WERI-Rb-1 (cell line): ENCODE results near the gene GJA10.

Experiments used
- DNase-seq: peaks from one replicate; pipeline ENCODE4 v3.0.0-alpha.2; 2020
- H3K27ac ChIP-seq: fragments of 250-450 bp; sonication (Bioruptor Pico); 2 replicates; pipeline ENCODE4 v1.5.1; 2020; ENCODE audit warnings: mild to moderate bottlenecking, moderate library complexity
- H3K27me3 ChIP-seq: fragments of 250-450 bp; sonication (Bioruptor Pico); 2 replicates; pipeline ENCODE4 v1.5.1; 2021; ENCODE audit warnings: mild to moderate bottlenecking, low read depth, moderate library complexity; ENCODE audit not compliant: insufficient read depth, severe bottlenecking
- H3K36me3 ChIP-seq: fragments of 250-450 bp; sonication (Bioruptor Pico); 2 replicates; pipeline ENCODE4 v1.5.1; 2020; ENCODE audit warnings: mild to moderate bottlenecking, moderate library complexity
- H3K4me3 ChIP-seq: 2 replicates; pipeline ENCODE4 v1.5.1; 2011; ENCODE audit warnings: low read depth, mild to moderate bottlenecking, control low read depth, low read length
- H3K9me3 ChIP-seq: fragments of 250-450 bp; sonication (Bioruptor Pico); 2 replicates; pipeline ENCODE4 v1.5.1; 2021; ENCODE audit warnings: mild to moderate bottlenecking, moderate library complexity; ENCODE audit not compliant: severe bottlenecking
- CTCF ChIP-seq: IDR thresholded peaks from 2 replicates; pipeline ENCODE4 v1.5.1; 2011; ENCODE audit warnings: low read depth, mild to moderate bottlenecking, control low read depth, inconsistent platforms, low read length

GJA10 gene

GRCh38 chr6:89862698-89863097 lies 31.6 kb upstream of the GJA10 start:
- peaks cover 96% of the 10 kb centered on the region for H3K36me3 ChIP-seq
- H3K4me3 ChIP-seq: no peak overlapping the region
- no peak overlapping the region for H3K27ac ChIP-seq
- no peak for DNase-seq
- no peak for TF ChIP-seq CTCF
- no peaks in the 10 kb centered on the region for H3K27me3 ChIP-seq
- H3K9me3 ChIP-seq: no peaks in the 10 kb centered on the region

GRCh38 chr6:89866024-89866678 lies 28.1 kb upstream of the GJA10 start:
- Histone ChIP-seq H3K27me3 (no peaks in the 10 kb centered on the region), H3K36me3 (peaks cover 97% of the 10 kb centered on the region), H3K27ac (no peak overlapping the region), H3K4me3 (no peak overlapping the region), H3K9me3 (no peaks in the 10 kb centered on the region)
- no peak for TF ChIP-seq CTCF
- no peak for DNase-seq

GRCh38 chr6:89873721-89874120 lies 20.5 kb upstream of the GJA10 start:
- no peak overlapping the region for H3K4me3 ChIP-seq
- H3K36me3 ChIP-seq: peaks cover 49% of the 10 kb centered on the region
- no peak for DNase-seq
- H3K9me3 ChIP-seq: no peaks in the 10 kb centered on the region
- H3K27ac ChIP-seq: no peak overlapping the region
- no peak for TF ChIP-seq CTCF
- H3K27me3 ChIP-seq: no peaks in the 10 kb centered on the region

- no peak for TF ChIP-seq CTCF
- no peak for DNase-seq
- Histone ChIP-seq H3K36me3 (peaks cover 43% of the 10 kb centered on the region), H3K4me3 (no peak overlapping the region), H3K27ac (no peak overlapping the region), H3K9me3 (no peaks in the 10 kb centered on the region), H3K27me3 (no peaks in the 10 kb centered on the region)
These were observed 19.8 kb upstream of the GJA10 start for GRCh38 chr6:89874438-89874837.

GRCh38 chr6:89886378-89887120 lies 7.7 kb upstream of the GJA10 start:
- Histone ChIP-seq H3K9me3 (no peaks in the 10 kb centered on the region), H3K27me3 (no peaks in the 10 kb centered on the region), H3K27ac (no peak overlapping the region), H3K4me3 (no peak overlapping the region), H3K36me3 (no peaks in the 10 kb centered on the region)
- DNase-seq: no peak
- no peak for TF ChIP-seq CTCF
